HG03139 (cell line): Measurements from ENCODE around the gene PCDHGB6.
"Not testable (repeated sequence)": the region's sequence is repeated elsewhere in the genome, so short reads cannot be mapped to it uniquely, and the experiment has no call there.

Experiments used
- ATAC-seq: cut with Tn5 transposase; IDR thresholded peaks from one replicate; pipeline ENCODE4 v1.9.1; 2021; ENCODE audit not compliant: unreplicated experiment

PCDHGB6 gene

GRCh38 chr5:141417494-141418172 lies 9.8 kb downstream of the PCDHGB6 start, which contains the start of gene PCDHGB7:
Gene PCDHGB7 (plus strand): TSS chr5:141417677. CDS start chr5:141417860, 183 bp downstream.
- ATAC-seq, result peak; percentile 68

DNA sequence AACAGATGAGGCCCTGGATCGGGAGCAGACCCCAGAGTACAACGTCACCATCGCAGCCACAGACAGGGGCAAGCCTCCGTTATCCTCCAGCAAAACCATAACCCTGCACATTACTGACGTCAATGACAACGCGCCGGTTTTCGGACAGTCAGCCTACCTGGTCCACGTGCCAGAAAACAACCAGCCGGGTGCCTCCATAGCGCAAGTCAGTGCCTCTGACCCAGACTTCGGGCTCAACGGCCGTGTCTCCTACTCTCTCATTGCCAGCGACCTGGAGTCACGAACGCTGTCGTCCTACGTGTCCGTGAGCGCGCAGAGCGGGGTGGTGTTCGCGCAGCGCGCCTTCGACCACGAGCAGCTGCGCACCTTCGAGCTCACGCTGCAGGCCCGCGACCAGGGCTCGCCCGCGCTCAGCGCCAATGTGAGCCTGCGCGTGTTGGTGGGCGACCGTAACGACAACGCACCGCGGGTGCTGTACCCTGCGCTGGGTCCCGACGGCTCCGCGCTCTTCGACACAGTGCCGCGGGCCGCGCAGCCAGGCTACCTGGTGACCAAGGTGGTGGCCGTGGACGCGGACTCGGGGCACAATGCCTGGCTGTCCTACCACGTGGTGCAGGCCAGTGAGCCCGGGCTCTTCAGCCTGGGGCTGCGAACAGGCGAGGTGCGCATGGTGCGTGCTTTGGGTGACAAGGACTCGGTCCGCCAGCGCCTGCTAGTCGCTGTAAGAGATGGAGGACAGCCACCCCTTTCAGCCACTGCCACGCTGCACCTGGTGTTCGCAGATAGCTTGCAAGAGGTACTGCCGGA lies 11.5 kb downstream of the PCDHGB6 start:
- ATAC-seq, result no peak

GRCh38 chr5:141420855-141421488 lies 13.2 kb downstream of the PCDHGB6 start, which contains the start of gene PCDHGA11:
Gene PCDHGA11 (plus strand): TSS chr5:141421051. CDS start chr5:141421228, 177 bp downstream.
- ATAC-seq, result no peak

- ATAC-seq, result no peak
These were observed 13.7 kb downstream of the PCDHGB6 start for GRCh38 chr5:141421489-141421855.

DNA sequence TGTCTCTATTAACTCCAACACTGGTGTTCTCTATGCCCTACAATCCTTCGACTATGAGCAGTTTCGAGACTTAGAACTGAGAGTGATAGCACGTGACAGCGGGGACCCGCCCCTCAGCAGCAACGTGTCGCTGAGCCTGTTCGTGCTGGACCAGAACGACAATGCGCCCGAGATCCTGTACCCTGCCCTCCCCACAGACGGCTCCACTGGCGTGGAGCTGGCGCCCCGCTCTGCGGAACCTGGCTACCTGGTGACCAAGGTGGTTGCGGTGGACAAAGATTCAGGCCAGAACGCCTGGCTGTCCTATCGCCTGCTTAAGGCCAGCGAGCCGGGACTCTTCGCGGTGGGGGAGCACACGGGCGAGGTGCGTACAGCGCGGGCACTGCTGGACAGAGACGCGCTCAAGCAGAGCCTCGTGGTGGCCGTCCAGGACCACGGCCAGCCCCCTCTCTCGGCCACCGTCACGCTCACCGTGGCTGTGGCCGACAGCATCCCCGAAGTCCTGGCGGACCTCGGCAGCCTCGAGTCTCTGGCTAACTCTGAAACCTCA lies 15.0 kb downstream of the PCDHGB6 start:
- no peak for ATAC-seq

DNA sequence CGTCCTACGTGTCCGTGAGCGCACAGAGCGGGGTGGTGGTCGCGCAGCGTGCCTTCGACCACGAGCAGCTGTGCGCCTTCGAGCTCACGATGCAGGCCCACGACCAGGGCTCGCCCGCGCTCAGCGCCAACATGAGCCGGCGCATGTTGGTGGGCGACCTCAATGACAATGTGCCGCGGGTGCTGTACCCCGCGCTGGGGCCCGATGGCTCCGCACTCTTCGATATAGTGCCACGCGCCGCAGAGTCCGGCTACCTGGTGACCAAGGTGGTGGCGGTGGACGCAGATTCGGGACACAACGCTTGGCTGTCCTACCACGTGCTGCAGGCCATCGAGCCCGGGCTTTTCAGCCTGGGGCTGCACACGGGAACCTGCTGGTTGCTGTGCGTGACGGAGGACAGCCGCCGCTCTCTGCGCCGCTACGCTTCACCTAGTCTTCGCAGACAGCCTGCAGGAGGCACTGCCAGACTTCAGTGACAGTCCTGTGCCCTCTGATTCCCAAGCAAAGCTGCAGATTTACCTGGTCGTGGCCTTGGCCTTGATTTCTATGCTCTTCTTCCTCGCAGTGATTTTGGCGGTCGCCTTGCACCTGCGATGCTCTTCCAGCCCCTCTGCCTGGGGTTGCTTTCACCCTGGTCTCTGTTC lies 20.1 kb downstream of the PCDHGB6 start:
- no peak for ATAC-seq

DNA sequence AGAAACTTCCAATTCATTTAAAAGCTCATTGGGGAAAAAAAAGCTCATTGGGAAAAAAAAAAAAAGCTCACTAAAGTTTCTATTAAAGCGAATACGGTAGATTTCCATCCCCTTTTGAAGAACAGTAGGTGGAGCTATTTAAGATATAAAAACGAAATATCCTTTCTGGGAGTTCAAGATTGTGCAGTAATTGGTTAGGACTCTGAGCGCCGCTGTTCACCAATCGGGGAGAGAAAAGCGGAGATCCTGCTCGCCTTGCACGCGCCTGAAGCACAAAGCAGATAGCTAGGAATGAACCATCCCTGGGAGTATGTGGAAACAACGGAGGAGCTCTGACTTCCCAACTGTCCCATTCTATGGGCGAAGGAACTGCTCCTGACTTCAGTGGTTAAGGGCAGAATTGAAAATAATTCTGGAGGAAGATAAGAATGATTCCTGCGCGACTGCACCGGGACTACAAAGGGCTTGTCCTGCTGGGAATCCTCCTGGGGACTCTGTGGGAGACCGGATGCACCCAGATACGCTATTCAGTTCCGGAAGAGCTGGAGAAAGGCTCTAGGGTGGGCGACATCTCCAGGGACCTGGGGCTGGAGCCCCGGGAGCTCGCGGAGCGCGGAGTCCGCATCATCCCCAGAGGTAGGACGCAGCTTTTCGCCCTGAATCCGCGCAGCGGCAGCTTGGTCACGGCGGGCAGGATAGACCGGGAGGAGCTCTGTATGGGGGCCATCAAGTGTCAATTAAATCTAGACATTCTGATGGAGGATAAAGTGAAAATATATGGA lies 22.7 kb downstream of the PCDHGB6 start, which contains the start of gene PCDHGA12:
PCDHGA12 (plus strand) TSS at position 176 of the 782 bp plus-strand sequence; CDS start at position 429, 253 bp downstream.
- ATAC-seq, result peak; percentile 89

- no peak for ATAC-seq
These were observed 23.5 kb downstream of the PCDHGB6 start for GRCh38 chr5:141431286-141431685.

DNA sequence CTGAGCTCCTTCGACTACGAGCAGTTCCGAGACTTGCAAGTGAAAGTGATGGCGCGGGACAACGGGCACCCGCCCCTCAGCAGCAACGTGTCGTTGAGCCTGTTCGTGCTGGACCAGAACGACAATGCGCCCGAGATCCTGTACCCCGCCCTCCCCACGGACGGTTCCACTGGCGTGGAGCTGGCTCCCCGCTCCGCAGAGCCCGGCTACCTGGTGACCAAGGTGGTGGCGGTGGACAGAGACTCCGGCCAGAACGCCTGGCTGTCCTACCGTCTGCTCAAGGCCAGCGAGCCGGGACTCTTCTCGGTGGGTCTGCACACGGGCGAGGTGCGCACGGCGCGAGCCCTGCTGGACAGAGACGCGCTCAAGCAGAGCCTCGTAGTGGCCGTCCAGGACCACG lies 24.5 kb downstream of the PCDHGB6 start:
- ATAC-seq, result not testable (repeated sequence)

- not testable (repeated sequence) for ATAC-seq
These were observed 24.9 kb downstream of the PCDHGB6 start for GRCh38 chr5:141432726-141433125.

DNA sequence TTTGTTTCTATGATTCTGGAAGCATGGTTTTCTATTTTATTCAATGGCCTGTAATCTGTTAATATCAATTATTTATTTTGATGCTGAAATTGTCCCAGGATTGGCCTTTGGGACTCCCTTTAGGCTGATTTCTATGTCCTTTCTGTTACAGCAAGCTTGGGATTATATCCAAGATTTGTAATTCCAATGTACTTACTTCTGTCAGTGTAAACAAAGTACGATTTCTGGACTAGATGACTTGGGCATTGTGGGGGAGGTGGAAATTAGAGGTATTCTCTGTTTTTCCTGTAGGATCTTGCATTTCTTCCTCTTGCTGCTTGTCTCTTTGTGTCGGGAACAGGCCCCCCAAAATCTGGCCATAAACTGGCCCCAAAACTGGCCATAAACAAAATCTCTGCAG lies 26.2 kb downstream of the PCDHGB6 start:
- no peak for ATAC-seq

DNA sequence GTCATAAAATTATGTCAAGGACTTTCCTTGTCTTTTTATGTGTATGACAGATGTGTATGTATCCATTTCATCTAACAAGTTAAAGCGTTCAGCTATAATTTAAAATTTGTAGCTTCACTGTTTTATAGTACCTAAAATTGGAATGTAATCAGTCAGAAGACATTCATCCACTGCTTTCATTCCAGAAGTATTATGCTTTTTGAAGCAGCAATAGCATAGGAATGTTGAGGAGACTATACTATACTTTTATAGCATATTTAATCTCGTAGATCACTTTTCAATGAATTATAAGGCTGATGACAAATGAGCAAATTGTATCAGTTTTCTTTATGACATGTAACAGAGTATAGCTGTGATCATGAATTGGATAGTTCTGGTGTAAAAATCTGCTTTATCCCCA lies 29.4 kb downstream of the PCDHGB6 start:
- no peak for ATAC-seq

GRCh38 chr5:141439411-141440141 lies 31.8 kb downstream of the PCDHGB6 start:
- ATAC-seq, result no peak

DNA sequence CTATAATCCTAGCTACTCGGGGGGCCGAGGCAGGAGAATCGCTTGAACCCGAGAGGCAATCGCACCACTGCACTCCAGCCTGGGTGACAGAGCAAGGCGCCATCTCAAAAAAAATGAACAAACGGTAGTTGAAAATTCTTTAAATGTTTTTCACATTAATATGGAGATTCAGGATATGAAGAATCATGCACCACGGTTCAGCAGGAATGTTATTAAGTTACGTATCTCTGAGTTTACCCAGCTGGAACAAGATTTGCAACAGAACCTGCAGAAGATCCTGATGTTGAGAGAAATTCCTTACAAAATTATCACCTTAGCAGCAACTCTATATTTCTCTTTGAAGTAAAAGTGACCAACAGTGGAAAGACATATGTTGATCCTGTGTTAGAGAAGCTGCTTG lies 32.5 kb downstream of the PCDHGB6 start:
- ATAC-seq, result no peak

- no peak for ATAC-seq
These were observed 33.9 kb downstream of the PCDHGB6 start for GRCh38 chr5:141441571-141442170.
